NT2/D1 (cell line): ENCODE data around the gene NTRK3.

Experiments used
- SUZ12 ChIP-seq: IDR thresholded peaks from 2 replicates; pipeline ENCODE4 v1.6.1; 2011; ENCODE audit not compliant: insufficient read length, insufficient read depth; ENCODE audit errors: extremely low read depth
- YY1 ChIP-seq: IDR thresholded peaks from 2 replicates; pipeline ENCODE4 v1.6.1; 2011; ENCODE audit not compliant: insufficient read length, insufficient read depth
- ZNF274 ChIP-seq: IDR thresholded peaks from 2 replicates; pipeline ENCODE4 v1.6.1; 2011; ENCODE audit warnings: mild to moderate bottlenecking, low read depth, low read length

DNA sequence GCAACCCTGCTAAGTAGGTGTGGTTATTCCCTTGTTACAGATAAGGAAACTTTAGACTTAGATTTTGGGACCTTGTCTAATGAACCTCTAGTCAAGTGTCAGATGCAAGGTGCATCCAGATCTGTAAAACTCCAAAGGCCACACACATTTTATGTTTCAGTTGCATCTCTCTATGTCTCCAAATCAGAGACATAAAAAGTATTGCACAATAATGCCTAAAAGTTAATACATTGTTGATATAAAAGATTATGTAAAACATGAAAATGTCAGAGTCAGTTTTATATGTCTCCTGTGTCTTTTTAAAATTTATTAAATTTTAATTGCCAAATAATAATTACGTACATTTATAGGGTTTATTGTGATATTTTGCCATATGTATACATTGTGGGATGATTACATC lies 408.5 kb downstream of the NTRK3 start:
- no peak for TF ChIP-seq YY1
- no peak for TF ChIP-seq ZNF274
- TF ChIP-seq SUZ12 = no peak
